NT2/D1 (cell line): ENCODE data around the gene C20orf96.
"Not testable (repeated sequence)": the region's sequence is repeated elsewhere in the genome, so short reads cannot be mapped to it uniquely, and the experiment has no call there.

Source experiments
- DNase-seq: peaks from one replicate; pipeline ENCODE4 v3.0.0-alpha.2; 2011; ENCODE audit warnings: low read depth, low spot score
- H3K27me3 ChIP-seq: 2 replicates; pipeline ENCODE4 v1.6.0; 2011; ENCODE audit warnings: mild to moderate bottlenecking; ENCODE audit not compliant: insufficient read length, insufficient read depth
- H3K36me3 ChIP-seq: 2 replicates; pipeline ENCODE4 v1.6.1; 2011; ENCODE audit warnings: mild to moderate bottlenecking, low read length, mixed read lengths; ENCODE audit not compliant: insufficient read depth, insufficient read length
- H3K4me1 ChIP-seq: 2 replicates; pipeline ENCODE4 v1.5.1; 2011; ENCODE audit not compliant: insufficient read depth, insufficient read length
- H3K4me3 ChIP-seq: 2 replicates; pipeline ENCODE4 v1.5.1; 2011; ENCODE audit warnings: low read depth; ENCODE audit not compliant: insufficient read length
- H3K9ac ChIP-seq: 2 replicates; pipeline ENCODE4 v1.6.0; 2011; ENCODE audit warnings: low read depth; ENCODE audit not compliant: insufficient read length
- H3K9me3 ChIP-seq: 2 replicates; pipeline ENCODE4 v1.5.1; 2011; ENCODE audit warnings: mild to moderate bottlenecking, low read length; ENCODE audit not compliant: insufficient read depth
- SUZ12 ChIP-seq: IDR thresholded peaks from 2 replicates; pipeline ENCODE4 v1.6.1; 2011; ENCODE audit not compliant: insufficient read length, insufficient read depth; ENCODE audit errors: extremely low read depth
- YY1 ChIP-seq: IDR thresholded peaks from 2 replicates; pipeline ENCODE4 v1.6.1; 2011; ENCODE audit not compliant: insufficient read length, insufficient read depth
- ZNF274 ChIP-seq: IDR thresholded peaks from 2 replicates; pipeline ENCODE4 v1.6.1; 2011; ENCODE audit warnings: mild to moderate bottlenecking, low read depth, low read length

The C20orf96 gene, protein sequence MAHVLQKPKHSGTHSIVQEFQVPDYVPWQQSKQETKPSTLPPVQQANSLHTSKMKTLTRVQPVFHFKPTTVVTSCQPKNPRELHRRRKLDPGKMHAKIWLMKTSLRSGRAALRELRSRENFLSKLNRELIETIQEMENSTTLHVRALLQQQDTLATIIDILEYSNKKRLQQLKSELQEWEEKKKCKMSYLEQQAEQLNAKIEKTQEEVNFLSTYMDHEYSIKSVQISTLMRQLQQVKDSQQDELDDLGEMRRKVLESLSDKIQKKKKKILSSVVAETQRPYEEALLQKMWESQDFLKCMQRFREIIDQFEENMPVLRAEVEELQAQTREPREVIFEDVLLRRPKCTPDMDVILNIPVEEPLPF

DNA sequence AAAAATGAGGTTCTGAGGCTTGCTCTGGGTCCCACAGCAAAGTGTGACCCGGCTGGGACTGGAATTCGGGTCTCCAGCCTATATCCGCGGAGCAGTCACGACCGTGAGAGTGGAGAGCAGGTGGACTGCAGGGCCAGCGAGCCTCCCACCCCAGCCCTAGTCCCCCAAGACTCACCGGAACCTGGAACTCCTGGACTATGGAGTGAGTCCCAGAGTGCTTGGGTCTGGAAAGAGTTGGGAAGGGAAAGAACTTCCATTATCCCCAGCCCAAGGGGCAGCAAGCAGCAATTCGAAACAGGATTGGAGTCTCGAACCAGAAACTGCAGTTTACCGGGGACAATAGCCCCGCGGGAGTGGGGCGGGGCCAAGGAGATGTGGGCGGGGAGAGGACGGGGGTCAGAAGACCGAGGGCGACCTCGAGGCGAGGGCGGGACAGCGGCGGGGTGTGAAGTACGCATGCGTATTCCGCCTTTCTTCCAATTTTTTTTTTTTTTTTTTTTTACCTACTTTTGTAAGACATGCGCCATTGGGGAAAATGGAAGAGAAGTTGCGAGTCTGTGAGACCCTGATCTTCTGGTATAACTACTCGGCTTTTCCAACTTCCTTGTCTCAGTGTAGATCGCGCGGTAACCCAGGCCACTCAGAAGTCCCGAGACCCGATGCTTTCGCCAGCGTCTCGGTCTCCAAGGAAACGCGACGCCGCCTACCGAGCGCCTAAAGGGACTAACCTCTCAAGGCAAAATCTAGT is at the start of gene C20orf96:
Gene C20orf96, minus strand, starts transcription at position 667 of the 748 bp plus-strand sequence. Its CDS starts 140 bp downstream, at position 527.
- no peaks in the 10 kb centered on the region for H3K9me3 ChIP-seq
- TF ChIP-seq ZNF274 (no peak), SUZ12 (no peak), YY1 (no peak)
- H3K36me3 ChIP-seq: no peaks in the 10 kb centered on the region
- peaks cover 16% of the 10 kb centered on the region for H3K27me3 ChIP-seq
- peak within 1 kb of the TSS; percentile 77 for H3K4me3 ChIP-seq
- peak within 1 kb of the TSS; percentile 85 for H3K9ac ChIP-seq
- DNase-seq: peak; percentile 91
- peaks cover 3% of the 10 kb centered on the region for H3K4me1 ChIP-seq

DNA sequence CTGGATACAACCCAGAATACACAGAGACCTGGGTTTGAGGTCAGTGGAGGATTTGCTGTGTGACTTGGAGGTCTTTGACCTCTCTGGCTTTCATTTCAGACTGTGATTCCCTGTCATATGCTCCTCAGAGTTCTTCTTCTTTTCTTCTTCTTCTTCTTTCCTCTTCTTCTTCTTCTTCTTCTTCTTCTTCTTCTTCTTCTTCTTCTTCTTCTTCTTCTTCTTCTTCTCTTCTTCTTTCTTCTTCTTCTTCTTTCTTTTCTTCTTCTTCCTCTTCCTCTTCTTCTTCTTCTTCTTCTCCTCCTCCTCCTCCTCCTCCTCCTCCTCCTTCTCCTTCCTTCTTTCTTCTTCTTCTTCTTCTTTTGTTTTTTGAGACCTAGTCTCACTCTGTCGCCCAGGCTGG is 45.5 kb upstream of the C20orf96 start:
- not testable (repeated sequence) for DNase-seq, H3K4me1 ChIP-seq

DNA sequence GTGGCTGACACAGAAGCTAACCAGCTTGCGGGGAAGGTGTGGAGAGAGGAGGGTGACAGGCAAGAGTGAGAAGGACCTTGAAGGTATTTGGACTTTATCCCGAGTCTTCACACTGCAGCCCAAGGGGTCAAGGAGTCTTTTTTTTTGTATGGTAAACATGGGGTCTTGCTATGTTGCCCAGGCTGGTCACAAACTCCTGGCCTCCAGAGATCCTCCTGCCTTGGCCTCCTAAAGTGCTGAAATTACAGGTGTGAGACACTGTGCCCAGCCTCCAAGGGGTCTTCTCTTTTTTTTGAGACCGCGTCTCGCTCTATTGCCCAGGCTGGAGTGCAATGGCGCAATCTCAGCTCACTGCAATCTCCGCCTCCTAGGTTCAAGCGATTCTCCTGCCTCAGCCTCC is 44.0 kb upstream of the C20orf96 start:
- peaks cover 14% of the 10 kb centered on the region for H3K4me1 ChIP-seq
- peaks cover 6% of the 10 kb centered on the region for H3K36me3 ChIP-seq
- no peak for TF ChIP-seq YY1
- TF ChIP-seq ZNF274: no peak
- TF ChIP-seq SUZ12: no peak
- H3K9ac ChIP-seq: no peak overlapping the region
- DNase-seq: no peak
- H3K27me3 ChIP-seq: no peaks in the 10 kb centered on the region
- H3K4me3 ChIP-seq: no peak overlapping the region
- H3K9me3 ChIP-seq: no peaks in the 10 kb centered on the region

More for the DNA sequence above, 45.5 kb upstream of the C20orf96 start:
- H3K36me3 ChIP-seq, H3K9ac ChIP-seq, H3K4me3 ChIP-seq, H3K9me3 ChIP-seq, H3K27me3 ChIP-seq: not testable (repeated sequence)

DNA sequence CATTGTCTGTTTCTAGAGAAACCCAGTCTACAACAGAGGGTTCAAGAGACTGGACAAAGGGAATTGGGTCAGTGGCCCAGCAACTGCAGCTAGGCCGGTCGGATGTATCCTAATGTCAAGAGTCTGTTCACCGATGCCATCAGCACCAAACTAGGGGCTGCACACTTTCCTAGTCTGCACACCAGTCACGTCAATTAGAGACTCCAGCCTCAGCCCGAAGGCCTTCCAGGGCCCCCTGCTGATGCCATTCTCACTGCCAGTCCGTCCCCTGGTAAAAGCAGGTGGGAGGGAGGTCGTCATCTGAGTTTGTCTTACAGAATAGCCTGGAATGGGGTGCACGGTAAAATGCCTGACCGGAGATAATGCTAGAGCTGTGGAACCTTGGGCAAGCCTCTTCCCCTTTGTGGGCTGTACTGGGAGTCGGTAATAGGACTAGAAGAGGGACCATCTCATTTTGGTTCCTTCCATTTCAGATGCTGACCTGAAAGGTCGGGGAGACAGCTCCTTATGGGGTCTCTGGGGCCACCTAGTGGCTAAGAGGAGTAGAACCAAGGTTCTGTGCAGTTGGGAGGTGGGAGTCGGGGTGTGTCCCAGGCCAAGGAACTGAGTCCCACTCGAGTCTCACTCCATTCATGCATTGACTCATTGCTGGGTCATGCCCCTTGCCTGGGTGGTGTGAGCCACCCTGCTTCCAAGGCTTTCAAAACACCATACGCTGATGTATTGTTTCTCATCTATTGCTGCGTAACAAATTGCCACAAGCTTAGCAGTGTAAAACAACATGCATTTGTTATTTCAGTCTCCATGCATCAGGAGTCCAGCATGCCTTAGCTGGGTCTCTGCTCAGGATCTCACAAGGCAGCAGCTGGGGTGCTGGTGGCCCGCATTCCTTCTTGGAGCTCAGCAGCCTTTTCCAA is 39.9 kb upstream of the C20orf96 start:
- no peak for DNase-seq
- no peaks in the 10 kb centered on the region for H3K9me3 ChIP-seq
- peaks cover 27% of the 10 kb centered on the region for H3K36me3 ChIP-seq
- peak overlapping the region; percentile 28 for H3K9ac ChIP-seq
- no peak overlapping the region for H3K4me3 ChIP-seq
- no peak for TF ChIP-seq SUZ12
- no peak for TF ChIP-seq YY1
- no peak for TF ChIP-seq ZNF274
- H3K4me1 ChIP-seq: peaks cover 22% of the 10 kb centered on the region
- no peaks in the 10 kb centered on the region for H3K27me3 ChIP-seq

DNA sequence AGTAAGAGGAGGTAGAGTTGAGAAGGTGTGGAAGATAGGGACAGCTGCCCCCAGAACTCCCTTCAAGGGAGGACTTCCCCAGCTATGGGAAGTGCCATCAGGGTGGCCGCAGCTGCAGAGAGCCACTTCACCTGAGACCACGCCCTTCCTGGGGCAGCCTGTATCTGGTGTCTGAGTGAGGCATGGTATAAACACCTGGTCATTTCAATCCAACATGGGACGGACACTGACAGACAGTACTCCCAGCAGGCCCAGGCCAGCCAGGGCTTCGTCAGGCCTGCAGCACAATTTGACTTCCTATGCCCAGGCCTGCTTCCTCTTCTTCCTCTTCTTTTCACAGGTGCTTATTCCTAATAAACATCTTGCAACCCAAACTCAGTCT is 39.3 kb upstream of the C20orf96 start:
- no peak for DNase-seq

DNA sequence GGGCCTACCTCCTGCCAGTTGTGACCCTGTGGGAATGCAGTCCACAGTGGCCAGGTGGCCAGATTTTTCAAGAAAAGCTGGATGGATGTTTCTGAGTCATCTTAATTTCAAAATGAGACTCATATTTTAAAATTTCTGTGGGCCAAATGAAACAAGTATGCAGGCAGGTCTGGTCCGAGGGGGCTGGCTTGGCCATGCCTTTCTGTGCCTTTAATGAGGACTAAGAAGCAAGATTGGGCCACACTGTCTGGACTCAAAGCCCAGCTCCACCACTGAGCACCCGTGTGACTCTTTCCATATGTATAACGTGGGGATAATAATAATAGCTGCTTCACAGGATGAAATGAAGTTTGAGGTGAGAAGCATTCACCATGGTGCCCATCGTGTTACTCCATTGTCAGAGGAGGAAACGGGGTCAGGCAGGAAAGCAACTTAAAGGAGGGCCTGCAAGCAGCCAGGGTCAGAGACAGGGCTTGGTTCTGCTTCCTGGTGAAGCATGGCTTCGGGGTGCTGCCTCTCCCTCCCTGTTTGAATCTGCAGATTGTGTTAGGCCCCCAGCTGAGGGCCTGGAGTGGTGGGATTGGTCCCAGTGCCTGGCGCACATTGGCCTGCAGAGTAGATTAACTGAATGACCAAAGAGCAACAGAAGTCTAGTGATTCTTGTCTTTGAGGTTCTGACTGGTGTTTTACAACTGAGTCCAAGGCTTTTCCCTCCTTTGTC is 38.6 kb upstream of the C20orf96 start:
- Histone ChIP-seq H3K4me1 (peaks cover 22% of the 10 kb centered on the region), H3K27me3 (no peaks in the 10 kb centered on the region), H3K9ac (peak overlapping the region; percentile 56), H3K9me3 (no peaks in the 10 kb centered on the region), H3K4me3 (no peak overlapping the region), H3K36me3 (peaks cover 27% of the 10 kb centered on the region)
- no peak for TF ChIP-seq SUZ12
- no peak for TF ChIP-seq YY1
- TF ChIP-seq ZNF274: no peak
- no peak for DNase-seq

More for the DNA sequence above, 39.3 kb upstream of the C20orf96 start:
- peaks cover 22% of the 10 kb centered on the region for H3K4me1 ChIP-seq
- H3K9ac ChIP-seq: peak overlapping the region; percentile 28
- no peak for TF ChIP-seq SUZ12
- TF ChIP-seq YY1: no peak
- TF ChIP-seq ZNF274: no peak
- H3K36me3 ChIP-seq: peaks cover 27% of the 10 kb centered on the region
- no peak overlapping the region for H3K4me3 ChIP-seq
- H3K27me3 ChIP-seq: no peaks in the 10 kb centered on the region
- no peaks in the 10 kb centered on the region for H3K9me3 ChIP-seq
